HCT116 (cell line): ENCODE measurements around the gene KLHL15. TPM values are rescaled to one million over a fixed set of nuclear protein-coding genes. Genes with fewer than 3 reads are reported as not detected.

Source experiments
- ATAC-seq: fragments of 200-7000 bp; cut with Tn5 transposase; 2 replicates; pipeline ENCODE4 v1.9.1; 2020; ENCODE audit warnings: mild to moderate bottlenecking, moderate library complexity
- BruUV-seq: library from RNA; stranded (reverse); fragments of 400-500 nt; replicated peaks from 2 replicates; lab custom pipeline; 2021; lab: Mats Ljungman, UMichigan
- CTCF ChIA-PET: fragments of 300-600 bp; sonication (Branson Sonifier 250); formaldehyde crosslinking; loops from one replicate; lab custom pipeline; 2021; ENCODE audit warnings: antibody characterized with exemption; lab: Charles Lee
- POLR2A ChIA-PET: fragments of 300-600, 350-600 bp; sonication (Branson Sonifier 250); formaldehyde crosslinking; loops from one replicate; lab custom pipeline; 2021; ENCODE audit warnings: antibody characterized with exemption; lab: Charles Lee
- RAD21 ChIA-PET, 2 experiments: fragments of 300-600 bp; sonication (Branson Sonifier 250); formaldehyde crosslinking; loops; one replicate each; lab custom pipeline; 2023; ENCODE audit warnings: low total read pairs in 2 of 2; ENCODE audit not compliant: uncharacterized antibody in 2 of 2, unreplicated experiment in 2 of 2, low non-redundant PET in 1 of 2; lab: Charles Lee
- DNase-seq: peaks from one replicate; pipeline ENCODE4 v3.0.0-alpha.2; 2010; ENCODE audit warnings: low read depth, low spot score
- H2AFZ ChIP-seq: fragments of 200-600 bp; shearing (Covaris generic), sonication (generic); 2 replicates; pipeline ENCODE4 v1.6.1; 2017; ENCODE audit warnings: low read depth, mixed run types, mixed read lengths, antibody characterized with exemption, low read length; ENCODE audit not compliant: poor library complexity, severe bottlenecking
- H3K27ac ChIP-seq: 2 replicates; pipeline ENCODE4 v1.5.1; 2012; ENCODE audit warnings: low read depth, low read length
- H3K27me3 ChIP-seq: fragments of 200-600 bp; sonication (generic); 2 replicates; pipeline ENCODE4 v1.6.1; 2016; ENCODE audit warnings: mixed run types, low read length, mixed read lengths; ENCODE audit not compliant: insufficient read depth
- H3K36me3 ChIP-seq, 2 experiments: fragments of 200-500 bp in 1 of 2; fragments of 200-600 bp in 1 of 2; sonication (Bioruptor generic) in 1 of 2; sonication (generic) in 1 of 2; 2 replicates each; pipeline versions ENCODE4 v1.5.1 to v1.6.1; 2014 to 2016; ENCODE audit warnings: low read length in 2 of 2, inconsistent platforms in 1 of 2, mixed read lengths in 1 of 2, mixed run types in 1 of 2; ENCODE audit not compliant: insufficient read depth in 2 of 2, control insufficient read depth in 1 of 2
- H3K4me1 ChIP-seq, 2 experiments: fragments of 200-600 bp in 1 of 2; sonication (generic) in 1 of 2; 2 replicates each; pipeline versions ENCODE4 v1.5.1 to v1.6.1; 2012 to 2017; ENCODE audit warnings: low read length in 2 of 2, inconsistent platforms in 1 of 2, mild to moderate bottlenecking in 1 of 2, mixed read lengths in 1 of 2, mixed run types in 1 of 2, moderate library complexity in 1 of 2; ENCODE audit not compliant: insufficient read depth in 2 of 2, control insufficient read depth in 1 of 2
- H3K4me2 ChIP-seq: fragments of 200-600 bp; sonication (generic); 2 replicates; pipeline ENCODE4 v1.6.1; 2017; ENCODE audit warnings: mixed run types, low read length, mixed read lengths
- H3K4me3 ChIP-seq, 2 experiments: fragments of 200-600 bp in 1 of 2; sonication (generic) in 1 of 2; replicated peaks in 1 of 2; 2 replicates each; pipeline ENCODE4 v1.5.1; 2011 to 2016; ENCODE audit warnings: low read length in 2 of 2, control low read depth in 1 of 2, low read depth in 1 of 2, mild to moderate bottlenecking in 1 of 2, mixed read lengths in 1 of 2, mixed run types in 1 of 2
- H3K79me2 ChIP-seq: fragments of 200-600 bp; sonication (generic); 2 replicates; pipeline ENCODE4 v1.6.1; 2017; ENCODE audit warnings: mild to moderate bottlenecking, mixed run types, low read length, moderate library complexity, mixed read lengths; ENCODE audit not compliant: insufficient read depth
- H3K9ac ChIP-seq: fragments of 200-600 bp; sonication (generic); 2 replicates; pipeline ENCODE4 v1.6.1; 2016; ENCODE audit warnings: low read length, mixed read lengths
- H3K9me2 ChIP-seq: fragments of 200-600 bp; sonication (generic), shearing (Covaris generic); 2 replicates; pipeline ENCODE4 v1.6.1; 2017; ENCODE audit warnings: mixed run types, mild to moderate bottlenecking, moderate library complexity; ENCODE audit not compliant: insufficient read depth
- H3K9me3 ChIP-seq, 2 experiments: fragments of 200-500 bp in 1 of 2; fragments of 200-600 bp in 1 of 2; sonication (Bioruptor generic) in 1 of 2; sonication (generic) in 1 of 2; 2 replicates each; pipeline ENCODE4 v1.6.1; 2014 to 2017; ENCODE audit warnings: low read length in 2 of 2, mixed read lengths in 2 of 2, inconsistent platforms in 1 of 2, low read depth in 1 of 2, mild to moderate bottlenecking in 1 of 2, mixed run types in 1 of 2, moderate library complexity in 1 of 2; ENCODE audit not compliant: control insufficient read depth in 1 of 2, insufficient read depth in 1 of 2
- H4K20me1 ChIP-seq: fragments of 200-600 bp; sonication (generic), shearing (Covaris generic); 2 replicates; pipeline ENCODE4 v1.6.1; 2017; ENCODE audit warnings: mixed run types, mild to moderate bottlenecking, moderate library complexity; ENCODE audit not compliant: insufficient read depth
- ATF3 ChIP-seq: IDR thresholded peaks from 2 replicates; pipeline ENCODE4 v1.6.1; 2012
- CBX3 ChIP-seq: IDR thresholded peaks from 2 replicates; pipeline ENCODE4 v1.6.1; 2012; ENCODE audit warnings: low read depth
- CEBPB ChIP-seq: IDR thresholded peaks from 2 replicates; pipeline ENCODE4 v1.6.1; 2012; ENCODE audit warnings: low read depth
- CTCF ChIP-seq, 3 experiments: fragments of 200-600 bp in 1 of 3; sonication (generic) in 1 of 3; IDR thresholded peaks in 2 of 3; conservative IDR thresholded peaks in 1 of 3; 2 replicates each; pipeline ENCODE4 v1.5.1; 2012 to 2017; ENCODE audit warnings: low read depth in 2 of 3, low read length in 2 of 3, antibody characterized with exemption in 1 of 3, borderline replicate concordance in 1 of 3, control low read depth in 1 of 3, mild to moderate bottlenecking in 1 of 3, mixed read lengths in 1 of 3, mixed run types in 1 of 3, moderate library complexity in 1 of 3; ENCODE audit not compliant: insufficient read depth in 1 of 3
- EGR1 ChIP-seq: IDR thresholded peaks from 2 replicates; pipeline ENCODE4 v1.6.1; 2012; ENCODE audit warnings: low read depth
- ELF1 ChIP-seq: IDR thresholded peaks from 2 replicates; pipeline ENCODE4 v1.6.1; 2012; ENCODE audit warnings: low read depth, borderline replicate concordance
- EZH2 ChIP-seq: fragments of 200-600 bp; sonication (generic); IDR thresholded peaks from 2 replicates; pipeline ENCODE4 v1.6.1; 2017; ENCODE audit warnings: antibody characterized with exemption, mixed run types
- EZH2phosphoT487 ChIP-seq: fragments of 200-600 bp; IDR thresholded peaks from 2 replicates; pipeline ENCODE4 v1.6.1; 2018; ENCODE audit warnings: antibody characterized with exemption, borderline replicate concordance
- FOSL1 ChIP-seq: IDR thresholded peaks from 2 replicates; pipeline ENCODE4 v1.6.1; 2012; ENCODE audit warnings: low read depth
- JUND ChIP-seq: IDR thresholded peaks from 2 replicates; pipeline ENCODE4 v1.6.1; 2012
- MAX ChIP-seq: IDR thresholded peaks from 2 replicates; pipeline ENCODE4 v1.6.1; 2012
- POLR2A ChIP-seq: IDR thresholded peaks from 2 replicates; pipeline ENCODE4 v1.7.0; 2011; ENCODE audit warnings: borderline replicate concordance; ENCODE audit not compliant: insufficient read depth, insufficient read length; ENCODE audit errors: extremely low read depth
- POLR2AphosphoS5 ChIP-seq: IDR thresholded peaks from 2 replicates; pipeline ENCODE4 v1.6.1; 2011; ENCODE audit warnings: mild to moderate bottlenecking, low read depth, low read length, moderate library complexity
- RAD21 ChIP-seq: IDR thresholded peaks from 2 replicates; pipeline ENCODE4 v1.6.1; 2012; ENCODE audit warnings: low read depth, mild to moderate bottlenecking
- REST ChIP-seq: IDR thresholded peaks from 2 replicates; pipeline ENCODE4 v1.6.1; 2012; ENCODE audit warnings: low read depth
- SRF ChIP-seq: IDR thresholded peaks from 2 replicates; pipeline ENCODE4 v1.6.1; 2012; ENCODE audit warnings: low read depth
- TCF7L2 ChIP-seq: IDR thresholded peaks from 2 replicates; pipeline ENCODE4 v1.7.0; 2011; ENCODE audit warnings: borderline replicate concordance, inconsistent platforms; ENCODE audit not compliant: insufficient read depth, insufficient read length; ENCODE audit errors: extremely low read depth
- ZBTB33 ChIP-seq: IDR thresholded peaks from 2 replicates; pipeline ENCODE4 v1.6.1; 2011; ENCODE audit warnings: mild to moderate bottlenecking, low read length, moderate library complexity; ENCODE audit not compliant: insufficient replicate concordance; ENCODE audit errors: extremely low read depth
- ZFX ChIP-seq: fragments of 450-650 bp; IDR thresholded peaks from 2 replicates; pipeline ENCODE4 v1.6.1; 2017
- ZNF274 ChIP-seq: fragments of 200-500 bp; sonication (Bioruptor generic); IDR thresholded peaks from 2 replicates; pipeline ENCODE4 v1.6.1; 2014; ENCODE audit warnings: mild to moderate bottlenecking, low read depth, low read length, inconsistent platforms
- intact Hi-C: fragments of 100-400 bp; cut with micrococcal nuclease; formaldehyde crosslinking; loops from 2 replicates; pipeline ENCODE4 v1.10.0; 2022
- total RNA-seq: library from RNA; stranded (reverse); gene quantifications from one replicate; pipeline ENCODE4 v1.2.1, GENCODE V29; 2021; ENCODE audit not compliant: unreplicated experiment

The KLHL15 gene
- total RNA-seq, 1 experiment from 2014 or later = 10.1 TPM

- H2AFZ ChIP-seq = no peak overlapping the region
- no peaks in the 10 kb centered on the region for H3K4me1 ChIP-seq
- no peak overlapping the region for H3K27ac ChIP-seq
- TF ChIP-seq POLR2AphosphoS5 = no peak
- TF ChIP-seq FOSL1 = no peak
- no peak for TF ChIP-seq SRF
- no peak for TF ChIP-seq ZFX
- no peak for TF ChIP-seq TCF7L2
- no peak for TF ChIP-seq EZH2
- no peak for TF ChIP-seq EZH2phosphoT487
- no peak for TF ChIP-seq ELF1
- no peak for TF ChIP-seq ATF3
- no peak for TF ChIP-seq CBX3
- no peak for TF ChIP-seq CEBPB
- TF ChIP-seq REST = no peak
- no peak for TF ChIP-seq RAD21
- no peak for TF ChIP-seq ZBTB33
- no peak for TF ChIP-seq ZNF274
- no peak for TF ChIP-seq POLR2A
- TF ChIP-seq MAX = no peak
- TF ChIP-seq JUND = no peak
- TF ChIP-seq CTCF (IDR thresholded peaks at IDR 0.05 in 2 of 3, conservative IDR thresholded peaks at IDR 0.05 in 1 of 3; ENCODE audit: borderline replicate concordance in 1 of 3, insufficient read depth in 1 of 3, low read depth in 2 of 3, low read length in 2 of 3) = no peak
- TF ChIP-seq EGR1 = no peak
- no peak overlapping the region for H3K9ac ChIP-seq
- DNase-seq (no peak), ATAC-seq (no peak)
- H3K79me2 ChIP-seq = no peaks in the 10 kb centered on the region; the same call in 1 of the 2 replicates
- intact Hi-C loops = no loop called here
- no TSS peak for BruUV-seq
- no peak overlapping the region for H3K4me3 ChIP-seq
- H3K36me3 ChIP-seq = no peaks in the 10 kb centered on the region
- no peak overlapping the region for H3K4me2 ChIP-seq
- POLR2A ChIA-PET = no interaction called here
- H3K9me2 ChIP-seq = no peaks in the 10 kb centered on the region
- no peaks in the 10 kb centered on the region for H3K27me3 ChIP-seq
- RAD21 ChIA-PET = no interaction called here
- no peaks in the 10 kb centered on the region for H3K9me3 ChIP-seq
- CTCF ChIA-PET = no interaction called here
- no peaks in the 10 kb centered on the region for H4K20me1 ChIP-seq
Observed at GRCh38 chrX:23981222-23981621, 45.8 kb downstream of the KLHL15 start.
